Peyer's patch (tissue), 4 donors: ENCODE results near the gene BCL2L2. TPM values are rescaled to one million over a fixed set of nuclear protein-coding genes. Genes with fewer than 3 reads are reported as not detected.
"Not testable (repeated sequence)": the region's sequence is repeated elsewhere in the genome, so short reads cannot be mapped to it uniquely, and the experiment has no call there.

Experiments used
- DNase-seq, 3 donors: peaks; one replicate each; pipeline ENCODE4 v3.0.0-alpha.2; 2017 to 2019
- H3K27ac ChIP-seq, 4 donors: fragments of 200-600 bp; sonication (generic); one replicate each; pipeline ENCODE4 v1.5.1; 2016 to 2019
- H3K27me3 ChIP-seq, 2 donors: fragments of 200-600 bp; sonication (generic); one replicate each; pipeline ENCODE4 v1.5.1; 2019
- H3K36me3 ChIP-seq, 3 donors: fragments of 200-600 bp; sonication (generic); one replicate each; pipeline ENCODE4 v1.5.1; 2016 to 2019
- H3K4me1 ChIP-seq, 4 donors: fragments of 200-600 bp; sonication (generic); one replicate each; pipeline ENCODE4 v1.5.1; 2016 to 2019
- H3K4me3 ChIP-seq, 4 donors: fragments of 200-600 bp; sonication (generic); 1 replicate in 3 of 4; 2 replicates in 1 of 4; pipeline ENCODE4 v1.5.1; 2016 to 2019; ENCODE audit warnings: mild to moderate bottlenecking in 1 of 4
- H3K9me3 ChIP-seq, 4 donors: fragments of 200-600 bp; sonication (generic); one replicate each; pipeline ENCODE4 v1.5.1; 2016 to 2019; ENCODE audit warnings: mild to moderate bottlenecking in 1 of 4
- CTCF ChIP-seq, 6 experiments: fragments of 450-650 bp in 4 of 6; fragments of 200-600 bp in 2 of 6; sonication (generic) in 1 of 6; IDR thresholded peaks; one replicate each; pipeline ENCODE4 v1.5.1; 2017 to 2019; ENCODE audit warnings: antibody characterized with exemption in 6 of 6, mild to moderate bottlenecking in 3 of 6, moderate library complexity in 1 of 6
- POLR2A ChIP-seq, 2 donors: fragments of 450-650 bp; IDR thresholded peaks; one replicate each; pipeline ENCODE4 v1.5.1; 2017; ENCODE audit warnings: antibody characterized with exemption in 2 of 2, mild to moderate bottlenecking in 2 of 2, moderate library complexity in 2 of 2
- total RNA-seq, 4 donors: library from RNA; depleted of rRNA; stranded (reverse); fragments of >200 nt; gene quantifications; one replicate each; pipeline ENCODE4 v1.1.0, GENCODE V29; 2016

The BCL2L2 gene
- total RNA-seq, 4 donors from 2014 or later = 29.9 to 43.1 (median 32.0) TPM

- H3K4me1 ChIP-seq = peaks cover 0 to 20% (median 11%) of the 10 kb centered on the region in 4 donors
- no peaks in the 10 kb centered on the region for H3K9me3 ChIP-seq
- peak overlapping the region; percentile 94 to 99 (median 96) for H3K27ac ChIP-seq
- peak; percentile 40 to 59 for TF ChIP-seq POLR2A (IDR thresholded peaks at IDR 0.05)
- no peak for TF ChIP-seq CTCF (IDR thresholded peaks at IDR 0.05)
- DNase-seq = peak; percentile 27 to 78 (median 76)
- peak overlapping the region; percentile 94 to 100 (median 98) for H3K4me3 ChIP-seq
- H3K27me3 ChIP-seq = no peaks in the 10 kb centered on the region
- H3K36me3 ChIP-seq = peaks cover 0 to 27% (median 0%) of the 10 kb centered on the region in 3 donors
Measured at GRCh38 chr14:23321572-23322547, 15.2 kb downstream of the BCL2L2 start.

DNA sequence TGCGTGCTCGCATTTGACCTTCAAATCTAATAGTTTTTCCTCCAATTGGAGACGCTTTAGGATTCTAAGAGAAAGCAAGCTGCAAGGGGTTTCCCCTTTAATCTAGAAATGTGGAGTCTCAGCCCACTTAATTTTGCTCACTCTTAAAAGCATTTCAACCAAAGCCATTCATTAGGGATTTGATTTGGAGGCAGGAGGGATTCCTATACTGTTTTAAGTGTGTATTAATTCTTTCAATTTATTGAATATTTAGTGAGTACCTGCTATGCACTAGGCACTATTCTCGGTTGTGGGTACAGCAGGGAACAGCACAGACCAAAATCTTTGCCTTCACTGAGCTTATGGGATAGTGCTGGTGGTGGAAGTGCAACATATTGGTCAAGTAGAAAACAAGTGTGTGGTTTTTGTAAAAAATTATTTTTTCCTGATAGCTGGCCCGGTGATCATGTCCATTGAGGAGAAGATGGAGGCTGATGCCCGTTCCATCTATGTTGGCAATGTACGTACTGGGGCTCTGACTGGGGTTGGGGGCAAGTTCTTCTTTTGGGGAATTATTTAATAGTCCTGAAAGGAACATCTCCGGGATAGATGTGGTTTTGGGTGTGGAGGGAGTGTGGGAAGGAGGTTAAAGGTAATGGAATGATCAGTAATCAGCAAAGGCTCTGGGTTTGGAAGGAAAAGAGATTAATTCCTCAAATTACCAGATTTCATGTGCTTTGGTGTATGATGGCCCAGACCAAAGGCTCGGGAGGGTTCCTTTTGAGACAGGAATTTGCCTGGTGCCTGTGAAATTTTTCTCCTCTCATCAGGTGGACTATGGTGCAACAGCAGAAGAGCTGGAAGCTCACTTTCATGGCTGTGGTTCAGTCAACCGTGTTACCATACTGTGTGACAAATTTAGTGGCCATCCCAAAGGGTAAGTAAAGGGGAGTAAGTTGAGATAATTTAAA is 16.2 kb downstream of the BCL2L2 start:
- TF ChIP-seq CTCF (IDR thresholded peaks at IDR 0.05) (no peak), POLR2A (IDR thresholded peaks at IDR 0.05) (no peak)
- Histone ChIP-seq H3K27me3 (no peaks in the 10 kb centered on the region), H3K4me3 (peak overlapping the region; percentile 94 to 100 (median 98)), H3K9me3 (no peaks in the 10 kb centered on the region), H3K27ac (peak overlapping the region; percentile 94 to 99 (median 96)), H3K4me1 (peaks cover 0 to 20% (median 11%) of the 10 kb centered on the region in 4 donors), H3K36me3 (peaks cover 0 to 27% (median 0%) of the 10 kb centered on the region in 3 donors)
- DNase-seq = no peak

DNA sequence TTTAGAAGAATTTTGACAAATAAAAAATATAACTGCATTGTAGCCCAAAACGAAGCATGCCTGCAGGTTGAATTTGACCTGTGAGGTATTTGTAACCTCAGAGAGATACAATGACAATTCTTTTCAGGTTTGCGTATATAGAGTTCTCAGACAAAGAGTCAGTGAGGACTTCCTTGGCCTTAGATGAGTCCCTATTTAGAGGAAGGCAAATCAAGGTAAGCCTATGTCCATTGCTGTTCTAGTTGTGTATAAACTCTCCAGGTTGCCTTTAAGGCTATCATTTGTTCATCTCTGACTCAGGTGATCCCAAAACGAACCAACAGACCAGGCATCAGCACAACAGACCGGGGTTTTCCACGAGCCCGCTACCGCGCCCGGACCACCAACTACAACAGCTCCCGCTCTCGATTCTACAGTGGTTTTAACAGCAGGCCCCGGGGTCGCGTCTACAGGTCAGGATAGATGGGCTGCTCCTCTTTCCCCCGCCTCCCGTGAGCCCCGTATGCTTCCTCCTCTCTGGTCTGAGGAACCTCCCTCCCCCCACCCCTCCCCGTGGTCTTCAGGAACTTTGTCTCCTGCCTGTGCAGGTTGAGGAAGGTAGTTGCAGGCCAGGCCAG is 17.3 kb downstream of the BCL2L2 start:
- no peak overlapping the region for H3K27ac ChIP-seq
- H3K36me3 ChIP-seq = peaks cover 0 to 27% (median 0%) of the 10 kb centered on the region in 3 donors
- H3K4me3 ChIP-seq = no peak overlapping the region
- DNase-seq = no peak
- H3K27me3 ChIP-seq = no peaks in the 10 kb centered on the region
- H3K9me3 ChIP-seq = no peaks in the 10 kb centered on the region
- TF ChIP-seq CTCF (IDR thresholded peaks at IDR 0.05) = no peak
- TF ChIP-seq POLR2A (IDR thresholded peaks at IDR 0.05) = no peak
- peaks cover 0 to 20% (median 11%) of the 10 kb centered on the region in 4 donors for H3K4me1 ChIP-seq

DNA sequence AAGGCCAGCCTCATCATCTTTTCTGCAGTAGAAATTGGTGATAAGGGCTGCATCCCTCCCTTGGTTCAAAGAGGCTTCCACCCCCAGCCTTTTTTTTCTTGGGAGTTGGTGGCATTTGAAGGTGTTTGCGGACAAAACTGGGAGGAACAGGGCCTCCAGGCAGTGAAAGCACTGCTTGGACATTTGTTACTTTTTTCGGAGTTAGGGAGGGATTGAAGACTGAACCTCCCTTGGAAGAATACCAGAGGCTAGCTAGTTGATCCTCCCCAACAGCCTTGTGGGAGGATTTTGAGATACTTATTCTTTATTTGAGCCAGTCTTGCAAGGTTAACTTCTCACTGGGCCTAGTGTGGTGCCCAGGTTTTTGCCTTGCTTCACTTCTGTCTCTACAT is 17.8 kb downstream of the BCL2L2 start:
- DNase-seq = no peak
- Histone ChIP-seq H3K36me3 (peaks cover 0 to 27% (median 0%) of the 10 kb centered on the region in 3 donors), H3K4me1 (peaks cover 0 to 20% (median 11%) of the 10 kb centered on the region in 4 donors), H3K27ac (no peak overlapping the region), H3K4me3 (no peak overlapping the region), H3K27me3 (no peaks in the 10 kb centered on the region), H3K9me3 (no peaks in the 10 kb centered on the region)
- TF ChIP-seq POLR2A (IDR thresholded peaks at IDR 0.05) (no peak), CTCF (IDR thresholded peaks at IDR 0.05) (no peak)

GRCh38 chr14:23324993-23325392 is 18.4 kb downstream of the BCL2L2 start:
- peaks cover 0 to 20% (median 11%) of the 10 kb centered on the region in 4 donors for H3K4me1 ChIP-seq

DNA sequence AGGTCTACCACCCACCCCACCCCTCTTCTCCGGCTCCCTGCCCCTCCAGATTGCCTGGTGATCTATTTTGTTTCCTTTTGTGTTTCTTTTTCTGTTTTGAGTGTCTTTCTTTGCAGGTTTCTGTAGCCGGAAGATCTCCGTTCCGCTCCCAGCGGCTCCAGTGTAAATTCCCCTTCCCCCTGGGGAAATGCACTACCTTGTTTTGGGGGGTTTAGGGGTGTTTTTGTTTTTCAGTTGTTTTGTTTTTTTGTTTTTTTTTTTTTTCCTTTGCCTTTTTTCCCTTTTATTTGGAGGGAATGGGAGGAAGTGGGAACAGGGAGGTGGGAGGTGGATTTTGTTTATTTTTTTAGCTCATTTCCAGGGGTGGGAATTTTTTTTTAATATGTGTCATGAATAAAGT is 19.1 kb downstream of the BCL2L2 start:
- Histone ChIP-seq H3K4me1 (peaks cover 0 to 14% (median 9%) of the 10 kb centered on the region in 4 donors), H3K36me3 (peaks cover 0 to 27% (median 0%) of the 10 kb centered on the region in 3 donors)
- not testable (repeated sequence) for H3K9me3 ChIP-seq, H3K27me3 ChIP-seq, H3K27ac ChIP-seq, DNase-seq, H3K4me3 ChIP-seq

More at GRCh38 chr14:23324993-23325392, 18.4 kb downstream of the BCL2L2 start:
- Histone ChIP-seq H3K27ac (no peak overlapping the region), H3K9me3 (no peaks in the 10 kb centered on the region), H3K36me3 (peaks cover 0 to 27% (median 0%) of the 10 kb centered on the region in 3 donors), H3K27me3 (no peaks in the 10 kb centered on the region), H3K4me3 (no peak overlapping the region)
- DNase-seq = no peak
- TF ChIP-seq CTCF (IDR thresholded peaks at IDR 0.05) = no peak
- no peak for TF ChIP-seq POLR2A (IDR thresholded peaks at IDR 0.05)
